ENCODE measurements around the gene BTNL9. TPM values are rescaled to one million over a fixed set of nuclear protein-coding genes. Genes with fewer than 3 reads are reported as not detected.
"Not testable (repeated sequence)": the region's sequence is repeated elsewhere in the genome, so short reads cannot be mapped to it uniquely, and the experiment has no call there.

The BTNL9 gene
- total and polyA plus RNA-seq, 2 of the 8 experiments (the other 6 are each of a cell fraction or from before 2014, with no cell fraction given): 0.23 to 0.89 TPM

DNA sequence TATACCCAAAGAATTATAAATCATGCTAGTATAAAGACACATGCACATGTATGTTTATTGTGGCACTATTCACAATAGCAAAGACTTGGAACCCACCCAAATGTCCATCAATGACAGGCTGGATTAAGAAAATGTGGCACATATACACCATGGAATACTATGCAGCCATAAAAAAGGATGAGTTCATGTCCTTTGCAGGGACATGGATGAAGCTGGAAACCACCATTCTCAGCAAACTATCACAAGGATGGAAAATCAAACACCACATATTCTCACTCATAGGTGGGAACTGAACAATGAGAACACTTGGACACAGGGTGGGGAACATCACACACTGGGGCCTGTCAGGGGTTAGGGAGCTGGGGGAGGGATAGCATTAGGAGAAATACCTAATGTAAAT is 25.4 kb upstream of the BTNL9 start:
- FAIRE-seq; POLR2A ChIA-PET (ENCODE audit: partially characterized antibody): not testable (repeated sequence)

DNA sequence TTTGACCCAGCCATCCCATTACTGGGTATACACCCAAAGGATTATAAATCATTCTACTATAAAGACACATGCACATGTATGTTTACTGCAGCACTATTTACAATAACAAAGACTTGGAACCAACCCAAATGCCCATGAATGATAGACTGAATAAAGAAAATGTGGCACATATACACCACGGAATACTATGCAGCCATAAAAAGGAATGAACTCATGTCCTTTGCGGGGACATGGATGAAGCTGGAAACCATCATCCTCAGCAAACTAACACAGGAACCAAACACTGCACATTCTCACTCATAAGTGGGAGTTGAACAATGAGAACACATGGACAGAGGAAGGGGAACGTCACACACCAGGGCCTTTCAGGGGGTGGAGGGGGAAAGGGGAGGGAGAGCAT is 22.6 kb upstream of the BTNL9 start:
- H3K9ac ChIP-seq (replicated peaks in 1 of 4; ENCODE audit: extremely low read depth in 1 of 4, low read depth in 3 of 4, low read length in 3 of 4); H2AFZ ChIP-seq (ENCODE audit: low read length); H3K23me2 ChIP-seq (ENCODE audit: low read depth, low read length); H3K18ac ChIP-seq (ENCODE audit: extremely low read depth, low read length); H3K4me2 ChIP-seq (ENCODE audit: insufficient read depth in 1 of 2, low read depth in 2 of 2, low read length in 2 of 2); H2BK15ac ChIP-seq (ENCODE audit: low read length); H3K27ac ChIP-seq (ENCODE audit: low read depth, low read length); H2BK20ac ChIP-seq (ENCODE audit: low read length); H3K4ac ChIP-seq (replicated peaks; ENCODE audit: insufficient read length, low read depth, low read length); H2BK5ac ChIP-seq (ENCODE audit: low read depth, low read length); H3K4me3 ChIP-seq (ENCODE audit: extremely low read depth in 1 of 4, insufficient read depth in 2 of 4, low read depth in 3 of 4, low read length in 4 of 4); DNase-seq (ENCODE audit: low read depth in 1 of 2, low spot score in 2 of 2); H2BK12ac ChIP-seq (ENCODE audit: low read depth, low read length); H3K27me3 ChIP-seq (replicated peaks in 1 of 4; ENCODE audit: control insufficient read depth in 3 of 4, extremely low read depth in 1 of 4, insufficient read depth in 3 of 4, low read length in 3 of 4); H3K14ac ChIP-seq (ENCODE audit: insufficient read length); FAIRE-seq; H4K5ac ChIP-seq (ENCODE audit: insufficient read length, low read depth, low read length); H4K91ac ChIP-seq (replicated peaks; ENCODE audit: insufficient read length, low read length); H3K79me1 ChIP-seq (ENCODE audit: low read depth, low read length); H3K56ac ChIP-seq (replicated peaks; ENCODE audit: insufficient read length, low read depth, low read length); H2BK120ac ChIP-seq (replicated peaks; ENCODE audit: low read depth, low read length); H3K9me3 ChIP-seq (ENCODE audit: insufficient read depth in 2 of 2, low read depth in 1 of 2, low read length in 1 of 2); H3K79me2 ChIP-seq (ENCODE audit: control insufficient read depth in 1 of 2, insufficient read depth in 2 of 2, low read length in 2 of 2); H3K23ac ChIP-seq (ENCODE audit: insufficient read length); H4K8ac ChIP-seq (ENCODE audit: extremely low read depth, insufficient read depth, low read length); H4K20me1 ChIP-seq (replicated peaks in 1 of 2; ENCODE audit: control insufficient read depth in 1 of 2, insufficient read depth in 2 of 2, low read length in 2 of 2); H2AK5ac ChIP-seq (ENCODE audit: low read depth, low read length); H3K36me3 ChIP-seq (ENCODE audit: control insufficient read depth in 2 of 4, insufficient read depth in 4 of 4, low read length in 3 of 4); POLR2A ChIA-PET (ENCODE audit: partially characterized antibody); H3K4me1 ChIP-seq (replicated peaks in 1 of 4; ENCODE audit: control insufficient read depth in 3 of 4, insufficient read depth in 4 of 4, low read length in 3 of 4): not testable (repeated sequence)
- WGBS, 2 experiments (ENCODE audit: extremely low coverage in 1 of 2, insufficient coverage in 1 of 2, insufficient read length in 1 of 2, insufficient replicate concordance in 2 of 2, low coverage in 1 of 2, low lambda C conversion rate in 2 of 2, missing lambda C conversion rate in 1 of 2): 81% methylated on average over 3 of the region's 3 CpGs; no CpG with 5 or more reads in 1 of the 2 experiments
- CTCF ChIA-PET (ENCODE audit: partially characterized antibody): interaction anchor here (0.9 kb wide), 1 partner anchor 149 kb away, joined by 3 read pairs; no protein-coding TSS in a partner anchor

More for the DNA sequence above, 25.4 kb upstream of the BTNL9 start:
- H3K9ac ChIP-seq (replicated peaks in 1 of 4; ENCODE audit: extremely low read depth in 1 of 4, low read depth in 3 of 4, low read length in 3 of 4); H3K23ac ChIP-seq (ENCODE audit: insufficient read length); H2BK20ac ChIP-seq (ENCODE audit: low read length); H3K9me3 ChIP-seq (ENCODE audit: insufficient read depth in 2 of 2, low read depth in 1 of 2, low read length in 1 of 2); DNase-seq (ENCODE audit: low read depth in 1 of 2, low spot score in 2 of 2); H2BK15ac ChIP-seq (ENCODE audit: low read length); H2BK120ac ChIP-seq (replicated peaks; ENCODE audit: low read depth, low read length); H2BK5ac ChIP-seq (ENCODE audit: low read depth, low read length); H2AK5ac ChIP-seq (ENCODE audit: low read depth, low read length); H3K23me2 ChIP-seq (ENCODE audit: low read depth, low read length); H3K36me3 ChIP-seq (ENCODE audit: control insufficient read depth in 2 of 4, insufficient read depth in 4 of 4, low read length in 3 of 4); H3K4me2 ChIP-seq (ENCODE audit: insufficient read depth in 1 of 2, low read depth in 2 of 2, low read length in 2 of 2); H4K8ac ChIP-seq (ENCODE audit: extremely low read depth, insufficient read depth, low read length); H4K20me1 ChIP-seq (replicated peaks in 1 of 2; ENCODE audit: control insufficient read depth in 1 of 2, insufficient read depth in 2 of 2, low read length in 2 of 2); CTCF ChIA-PET (ENCODE audit: partially characterized antibody); H3K4me1 ChIP-seq (replicated peaks in 1 of 4; ENCODE audit: control insufficient read depth in 3 of 4, insufficient read depth in 4 of 4, low read length in 3 of 4); H3K56ac ChIP-seq (replicated peaks; ENCODE audit: insufficient read length, low read depth, low read length); H3K79me1 ChIP-seq (ENCODE audit: low read depth, low read length); H4K91ac ChIP-seq (replicated peaks; ENCODE audit: insufficient read length, low read length); H3K18ac ChIP-seq (ENCODE audit: extremely low read depth, low read length); H2AFZ ChIP-seq (ENCODE audit: low read length); H2BK12ac ChIP-seq (ENCODE audit: low read depth, low read length); H3K27me3 ChIP-seq (replicated peaks in 1 of 4; ENCODE audit: control insufficient read depth in 3 of 4, extremely low read depth in 1 of 4, insufficient read depth in 3 of 4, low read length in 3 of 4); H3K4ac ChIP-seq (replicated peaks; ENCODE audit: insufficient read length, low read depth, low read length); H4K5ac ChIP-seq (ENCODE audit: insufficient read length, low read depth, low read length); H3K27ac ChIP-seq (ENCODE audit: low read depth, low read length); H3K4me3 ChIP-seq (ENCODE audit: extremely low read depth in 1 of 4, insufficient read depth in 2 of 4, low read depth in 3 of 4, low read length in 4 of 4); H3K79me2 ChIP-seq (ENCODE audit: control insufficient read depth in 1 of 2, insufficient read depth in 2 of 2, low read length in 2 of 2); H3K14ac ChIP-seq (ENCODE audit: insufficient read length): not testable (repeated sequence)
